Activated B cell treated with CpG ODN at 0.5 μM for 24 hours (primary cell): ENCODE results near the gene MRGPRX2. TPM values are rescaled to one million over a fixed set of nuclear protein-coding genes. Genes with fewer than 3 reads are reported as not detected.

Experiments
- ATAC-seq: fragments of 200-7000 bp; cut with Tn5 transposase; one replicate; pipeline ENCODE4 v1.10.0; 2021; ENCODE audit warnings: low read depth, mild to moderate bottlenecking, moderate library complexity
- CTCF ChIA-PET: fragments of 350-600 bp; sonication (Branson Sonifier 250); formaldehyde crosslinking; loops from one replicate; lab custom pipeline; 2021; ENCODE audit warnings: antibody characterized with exemption; lab: Charles Lee
- POLR2A ChIA-PET: fragments of 350-600 bp; sonication (Branson Sonifier 250); formaldehyde crosslinking; loops from one replicate; lab custom pipeline; 2021; ENCODE audit warnings: antibody characterized with exemption; lab: Charles Lee
- DNase-seq: peaks from one replicate; pipeline ENCODE4 v3.0.0; 2022
- H3K27ac Mint-ChIP-seq: one replicate; pipeline ENCODE4 v1.8.0; 2020; ENCODE audit warnings: mixed read lengths
- H3K27me3 Mint-ChIP-seq: one replicate; pipeline ENCODE4 v1.8.0; 2021; ENCODE audit warnings: mixed read lengths
- H3K36me3 Mint-ChIP-seq: one replicate; pipeline ENCODE4 v1.8.0; 2021; ENCODE audit warnings: low read depth, mixed read lengths
- H3K4me1 Mint-ChIP-seq: one replicate; pipeline ENCODE4 v1.8.0; 2021; ENCODE audit warnings: mixed read lengths
- H3K4me3 Mint-ChIP-seq: one replicate; pipeline ENCODE4 v1.8.0; 2020; ENCODE audit warnings: mild to moderate bottlenecking, mixed read lengths
- H3K9me3 Mint-ChIP-seq: one replicate; pipeline ENCODE4 v1.8.0; 2020; ENCODE audit warnings: mixed read lengths
- CTCF ChIP-seq: fragments of 200-600 bp; IDR thresholded peaks from one replicate; pipeline ENCODE4 v1.8.0; 2022; ENCODE audit warnings: antibody characterized with exemption, mild to moderate bottlenecking
- intact Hi-C: fragments of 100-400 bp; cut with micrococcal nuclease; formaldehyde crosslinking; loops from one replicate; pipeline ENCODE4 v1.15.1; 2024
- total RNA-seq: library from RNA; stranded (reverse); gene quantifications from 2 replicates; pipeline ENCODE4 v1.2.3, GENCODE V29; 2022

The MRGPRX2 gene
- total RNA-seq, 1 donor from 2014 or later, result not detected

DNA sequence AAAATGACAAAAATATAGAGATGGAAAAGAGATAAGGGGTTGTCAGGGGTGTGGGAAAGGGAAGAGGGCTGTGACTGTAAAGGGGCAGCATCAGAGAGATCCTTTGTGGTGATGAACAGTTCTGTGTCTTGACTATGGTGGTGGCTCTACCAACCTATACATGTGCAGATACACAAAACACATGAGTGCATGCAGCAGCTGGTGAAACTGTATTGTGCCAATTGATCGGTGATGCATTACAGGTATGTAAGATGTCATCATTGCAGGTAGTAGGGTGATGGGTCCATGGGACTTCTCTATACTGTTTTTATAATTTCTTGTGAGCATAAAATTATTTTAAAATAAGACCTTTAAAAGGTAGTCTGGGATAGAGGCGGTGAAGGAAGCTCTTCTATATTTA, 32.3 kb upstream of the MRGPRX2 start:
- Mint-ChIP-seq H3K4me1 (no peaks in the 10 kb centered on the region), H3K27ac (no peak overlapping the region), H3K4me3 (no peak overlapping the region), H3K36me3 (no peaks in the 10 kb centered on the region), H3K9me3 (no peaks in the 10 kb centered on the region), H3K27me3 (peaks cover 26% of the 10 kb centered on the region)
- DNase-seq (no peak), ATAC-seq (no peak)
- CTCF ChIA-PET, result interaction anchor here (0.8 kb wide), 1 partner anchor 16 kb away, joined by 4 read pairs; no protein-coding TSS in a partner anchor
- POLR2A ChIA-PET, result no interaction called here
- intact Hi-C loops, result no loop called here
- TF ChIP-seq CTCF, result no peak

DNA sequence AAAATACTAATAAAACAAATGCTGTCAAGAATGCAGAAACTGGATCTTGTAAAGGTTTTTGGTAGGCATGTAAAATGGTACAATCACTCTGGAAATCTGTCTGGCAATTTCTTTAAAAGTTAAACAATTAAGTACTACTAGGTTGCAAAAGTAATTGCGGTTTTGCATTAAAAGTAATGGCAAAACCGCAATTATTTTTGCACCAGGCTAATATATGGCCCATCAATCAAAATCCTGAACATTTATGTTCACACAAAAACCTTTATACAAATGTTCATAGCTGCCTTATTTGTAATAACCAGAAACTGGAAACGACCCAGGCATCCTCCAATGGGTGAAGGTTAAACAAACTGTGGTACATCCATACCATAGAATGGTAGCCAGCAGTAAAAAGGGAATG, 31.8 kb upstream of the MRGPRX2 start:
- Mint-ChIP-seq H3K9me3 (no peaks in the 10 kb centered on the region), H3K27me3 (peaks cover 26% of the 10 kb centered on the region), H3K27ac (no peak overlapping the region), H3K4me1 (no peaks in the 10 kb centered on the region), H3K4me3 (no peak overlapping the region), H3K36me3 (no peaks in the 10 kb centered on the region)
- POLR2A ChIA-PET, result no interaction called here
- intact Hi-C loops, result no loop called here
- ATAC-seq, result no peak
- TF ChIP-seq CTCF, result no peak
- CTCF ChIA-PET, result no interaction called here
- DNase-seq, result no peak

GRCh38 chr11:19091366-19091765, 30.8 kb upstream of the MRGPRX2 start:
- DNase-seq, result no peak
- CTCF ChIA-PET, result no interaction called here

GRCh38 chr11:19089421-19089820, 28.9 kb upstream of the MRGPRX2 start:
- peaks cover 15% of the 10 kb centered on the region for H3K27me3 Mint-ChIP-seq
- ATAC-seq, result no peak
- H3K9me3 Mint-ChIP-seq, result no peaks in the 10 kb centered on the region
- no peak for DNase-seq
- H3K4me1 Mint-ChIP-seq, result no peaks in the 10 kb centered on the region
- ChIA-PET CTCF (no interaction called here), POLR2A (no interaction called here)
- H3K4me3 Mint-ChIP-seq, result no peak overlapping the region
- no peaks in the 10 kb centered on the region for H3K36me3 Mint-ChIP-seq
- no peak overlapping the region for H3K27ac Mint-ChIP-seq
- no peak for TF ChIP-seq CTCF
- intact Hi-C loops, result no loop called here

More at GRCh38 chr11:19091366-19091765, 30.8 kb upstream of the MRGPRX2 start:
- Mint-ChIP-seq H3K27ac (no peak overlapping the region), H3K36me3 (no peaks in the 10 kb centered on the region), H3K9me3 (no peaks in the 10 kb centered on the region), H3K4me1 (no peaks in the 10 kb centered on the region), H3K27me3 (peaks cover 19% of the 10 kb centered on the region), H3K4me3 (no peak overlapping the region)
- no peak for TF ChIP-seq CTCF
- intact Hi-C loops, result no loop called here
- no peak for ATAC-seq
- POLR2A ChIA-PET, result no interaction called here

DNA sequence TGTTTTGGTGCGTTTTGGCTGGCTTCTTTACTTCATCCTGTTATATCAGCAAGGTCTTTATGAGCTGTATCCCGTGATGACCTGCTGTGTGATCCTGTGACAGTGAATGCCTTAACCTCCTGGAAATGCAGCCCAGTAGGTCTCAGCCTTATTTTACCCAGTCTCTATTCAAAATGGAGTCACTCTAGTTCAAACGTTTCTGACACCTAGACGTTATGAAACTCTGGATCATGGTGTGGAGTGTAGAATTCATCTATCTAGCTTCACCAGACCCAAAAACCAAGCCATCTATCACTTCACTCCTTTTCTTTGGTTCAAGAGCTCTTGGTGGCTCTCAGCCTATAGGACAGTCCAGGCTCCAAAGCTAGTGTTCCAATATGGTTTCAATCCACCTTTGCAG, 28.3 kb upstream of the MRGPRX2 start:
- CTCF ChIA-PET, result interaction anchor here (1.4 kb wide), 1 partner anchor 12 kb away, joined by 8 read pairs; no protein-coding TSS in a partner anchor
- no peak overlapping the region for H3K27ac Mint-ChIP-seq
- H3K27me3 Mint-ChIP-seq, result peaks cover 12% of the 10 kb centered on the region
- ATAC-seq (no peak), DNase-seq (no peak)
- no peak for TF ChIP-seq CTCF
- H3K4me3 Mint-ChIP-seq, result no peak overlapping the region
- H3K4me1 Mint-ChIP-seq, result no peaks in the 10 kb centered on the region
- H3K36me3 Mint-ChIP-seq, result no peaks in the 10 kb centered on the region
- POLR2A ChIA-PET, result no interaction called here
- no peaks in the 10 kb centered on the region for H3K9me3 Mint-ChIP-seq
- intact Hi-C loops, result no loop called here
